IMR-90 (cell line): ENCODE data around the gene MROH2A. TPM values are rescaled to one million over a fixed set of nuclear protein-coding genes. Genes with fewer than 3 reads are reported as not detected.

Source experiments
- ATAC-seq: fragments of 200-7000 bp; cut with Tn5 transposase; 2 replicates; pipeline ENCODE4 v1.9.1; 2020; ENCODE audit warnings: low read depth, mild to moderate bottlenecking, moderate library complexity
- BruUV-seq: library from RNA; stranded (reverse); fragments of 400-500 nt; replicated peaks from 2 replicates; lab custom pipeline; 2021; lab: Mats Ljungman, UMichigan
- CTCF ChIA-PET: fragments of 300-600 bp; formaldehyde crosslinking; extraction: SDS; loops from one replicate; lab custom pipeline; 2021; ENCODE audit warnings: antibody characterized with exemption; lab: Yijun Ruan, JAX
- POLR2A ChIA-PET: fragments of 300-600 bp; sonication (Branson Sonifier 250); formaldehyde crosslinking; loops from one replicate; lab custom pipeline; 2022; ENCODE audit warnings: antibody characterized with exemption; ENCODE audit not compliant: unreplicated experiment; lab: Charles Lee
- DNase-seq: peaks from one replicate; pipeline ENCODE4 v3.0.0; 2013
- H2AFZ ChIP-seq: replicated peaks from 2 replicates; pipeline ENCODE3; 2013; ENCODE audit warnings: low read length, mild to moderate bottlenecking; ENCODE audit not compliant: poor library complexity
- H2AK5ac ChIP-seq: 2 replicates; pipeline ENCODE4 v1.6.1; 2013; ENCODE audit warnings: low read depth, low read length, inconsistent platforms
- H2AK9ac ChIP-seq: replicated peaks from 2 replicates; pipeline ENCODE3; 2013; ENCODE audit warnings: mild to moderate bottlenecking, low read depth, low read length, moderate library complexity; ENCODE audit not compliant: poor library complexity
- H2BK120ac ChIP-seq: 2 replicates; pipeline ENCODE4 v1.6.1; 2013; ENCODE audit warnings: low read depth, low read length, inconsistent platforms
- H2BK15ac ChIP-seq: 3 replicates; pipeline ENCODE4 v1.6.1; 2013; ENCODE audit warnings: low read depth, low read length, inconsistent platforms
- H2BK20ac ChIP-seq: 2 replicates; pipeline ENCODE4 v1.6.1; 2013; ENCODE audit warnings: low read depth, mild to moderate bottlenecking, inconsistent platforms, low read length, moderate library complexity
- H2BK5ac ChIP-seq: 2 replicates; pipeline ENCODE4 v1.6.1; 2013; ENCODE audit warnings: mild to moderate bottlenecking, low read depth, low read length, inconsistent platforms; ENCODE audit not compliant: poor library complexity, severe bottlenecking
- H3K14ac ChIP-seq: replicated peaks from 2 replicates; pipeline ENCODE4 v1.6.1; 2013; ENCODE audit warnings: low read depth, low read length, inconsistent platforms
- H3K18ac ChIP-seq: 2 replicates; pipeline ENCODE4 v1.6.1; 2013; ENCODE audit warnings: low read depth, low read length, control low read depth
- H3K23ac ChIP-seq: 2 replicates; pipeline ENCODE4 v1.6.1; 2013; ENCODE audit warnings: low read depth, low read length, inconsistent platforms
- H3K27ac ChIP-seq: 2 replicates; pipeline ENCODE4 v1.5.1; 2013; ENCODE audit warnings: mild to moderate bottlenecking, control low read depth, low read length; ENCODE audit not compliant: insufficient read depth
- H3K27me3 ChIP-seq: 2 replicates; pipeline ENCODE4 v1.6.1; 2013; ENCODE audit warnings: low read length; ENCODE audit not compliant: control insufficient read depth, insufficient read depth
- H3K36me3 ChIP-seq: 2 replicates; pipeline ENCODE4 v1.6.1; 2013; ENCODE audit warnings: low read length, mixed read lengths; ENCODE audit not compliant: control insufficient read depth, insufficient read depth
- H3K4ac ChIP-seq: 2 replicates; pipeline ENCODE4 v1.6.1; 2013; ENCODE audit warnings: low read depth, low read length, inconsistent platforms
- H3K4me1 ChIP-seq: 2 replicates; pipeline ENCODE4 v1.6.1; 2013; ENCODE audit warnings: low read length, mixed read lengths; ENCODE audit not compliant: control insufficient read depth, insufficient read depth
- H3K4me2 ChIP-seq: 2 replicates; pipeline ENCODE4 v1.6.1; 2013; ENCODE audit warnings: low read depth, mild to moderate bottlenecking, control low read depth, low read length, moderate library complexity
- H3K4me3 ChIP-seq: 2 replicates; pipeline ENCODE4 v1.5.1; 2013; ENCODE audit warnings: low read depth, mild to moderate bottlenecking, control low read depth, low read length, moderate library complexity; ENCODE audit not compliant: insufficient read depth
- H3K56ac ChIP-seq: 2 replicates; pipeline ENCODE4 v1.6.1; 2013; ENCODE audit warnings: low read length, inconsistent platforms; ENCODE audit not compliant: insufficient read depth; ENCODE audit errors: extremely low read depth
- H3K79me1 ChIP-seq, 2 experiments: 2 replicates each; pipeline ENCODE4 v1.6.1; 2013; ENCODE audit warnings: low read length in 2 of 2, inconsistent platforms in 1 of 2, low read depth in 1 of 2
- H3K9ac ChIP-seq: 2 replicates; pipeline ENCODE4 v1.6.1; 2013; ENCODE audit warnings: low read depth, low read length, control low read depth
- H3K9me1 ChIP-seq: 2 replicates; pipeline ENCODE4 v1.6.1; 2013; ENCODE audit warnings: low read length, inconsistent platforms; ENCODE audit not compliant: insufficient read depth
- H3K9me3 ChIP-seq: 2 replicates; pipeline ENCODE4 v1.6.1; 2013; ENCODE audit warnings: low read length; ENCODE audit not compliant: control insufficient read depth, insufficient read depth
- H4K20me1 ChIP-seq: 2 replicates; pipeline ENCODE4 v1.6.1; 2013; ENCODE audit warnings: low read length, inconsistent platforms; ENCODE audit not compliant: insufficient read depth
- H4K5ac ChIP-seq: 2 replicates; pipeline ENCODE4 v1.6.1; 2013; ENCODE audit warnings: mild to moderate bottlenecking, low read depth, low read length, control low read depth
- H4K8ac ChIP-seq, 2 experiments: 2 replicates each; pipeline ENCODE4 v1.6.1; 2013; ENCODE audit warnings: low read depth in 2 of 2, low read length in 2 of 2, control low read depth in 1 of 2, inconsistent platforms in 1 of 2
- H4K91ac ChIP-seq: 2 replicates; pipeline ENCODE4 v1.6.1; 2013; ENCODE audit warnings: low read depth, low read length, inconsistent platforms; ENCODE audit not compliant: insufficient read depth
- CHD1 ChIP-seq: IDR thresholded peaks from 2 replicates; pipeline ENCODE4 v1.6.1; 2012; ENCODE audit warnings: low read depth, low read length, improper control_type of control experiment
- CTCF ChIP-seq: conservative IDR thresholded peaks from 2 replicates; pipeline ENCODE4 v1.5.1; 2012; ENCODE audit warnings: mild to moderate bottlenecking, low read depth, low read length, improper control_type of control experiment
- MAFK ChIP-seq: IDR thresholded peaks from 2 replicates; pipeline ENCODE4 v1.6.1; 2012; ENCODE audit warnings: low read depth, low read length, improper control_type of control experiment
- RAD21 ChIP-seq: IDR thresholded peaks from 2 replicates; pipeline ENCODE4 v1.6.1; 2012; ENCODE audit warnings: low read length, improper control_type of control experiment
- RFX5 ChIP-seq: IDR thresholded peaks from 2 replicates; pipeline ENCODE4 v1.8.0; 2012; ENCODE audit warnings: low read depth, mild to moderate bottlenecking, low read length, moderate library complexity
- SMC3 ChIP-seq: fragments of 150-350 bp; IDR thresholded peaks from 2 replicates; pipeline ENCODE4 v1.6.1; 2016; ENCODE audit warnings: low read depth, mild to moderate bottlenecking, antibody characterized with exemption, low read length, moderate library complexity
- WGBS, 2 experiments: methylation state at CpG; one replicate each; pipeline versions ENCODE4 v1.1.5 to v1.1.7; 2013; ENCODE audit warnings: missing lambda C conversion rate in 2 of 2; ENCODE audit not compliant: insufficient read length in 1 of 2; ENCODE audit errors: extremely low coverage in 2 of 2; 5-methylcytosine and 5-hydroxymethylcytosine counted together
- dilution Hi-C: fragments of 300-500 bp; cut with HindIII; formaldehyde crosslinking; loops from one replicate; pipeline ENCODE4 v1.14.3; 2018; ENCODE audit warnings: low sequenced_read_pairs; ENCODE audit not compliant: unreplicated experiment
- in situ Hi-C: fragments of 300-500 bp; cut with MboI; formaldehyde crosslinking; loops from 3 replicates; pipeline ENCODE4 v1.14.3; 2019; ENCODE audit warnings: low sequenced_read_pairs, inconsistent platforms, mixed read lengths
- intact Hi-C: fragments of 100-400 bp; cut with micrococcal nuclease; formaldehyde crosslinking; loops from 2 replicates; pipeline ENCODE4 v1.10.0; 2022
- polyA plus RNA-seq, 3 experiments: library from polyadenylated mRNA; depleted of rRNA; stranded (reverse); fragments of >200 nt; gene quantifications; 2 replicates each; pipeline ENCODE4 v1.2.3, GENCODE V29; 2012; ENCODE audit warnings: low replicate concordance in 1 of 3
- total RNA-seq: library from RNA; depleted of rRNA; stranded (reverse); fragments of >200 nt; gene quantifications from 2 replicates; pipeline ENCODE4 v1.2.3, GENCODE V29; 2012

Gene MROH2A
- total and polyA plus RNA-seq, 2 of the 4 experiments (the other 2 are of a cell fraction) = not detected

- H3K9me3 ChIP-seq = no peaks in the 10 kb centered on the region
- peak; percentile 70 for ATAC-seq
- peak within 1 kb of the TSS; percentile 94 for H3K9ac ChIP-seq
- DNase-seq = peak; percentile 42
- no peaks in the 10 kb centered on the region for H3K4me1 ChIP-seq
- peak within 1 kb of the TSS; percentile 71 for H3K4me3 ChIP-seq
- H2AFZ ChIP-seq = peak within 1 kb of the TSS; percentile 98
- dilution Hi-C loops (no loop called here), in situ Hi-C loops (no loop called here), intact Hi-C loops (no loop called here)
- no peak within 1 kb of the TSS for H2BK20ac ChIP-seq
- BruUV-seq = no TSS peak
- CTCF ChIA-PET = interaction anchor here (1.0 kb wide), 1 partner anchor 10 kb away, joined by 3 read pairs; no protein-coding TSS in a partner anchor
- peak within 1 kb of the TSS; percentile 99 to 100 for H4K8ac ChIP-seq
- H4K5ac ChIP-seq = peak within 1 kb of the TSS; percentile 92
- POLR2A ChIA-PET = no interaction called here
- H3K36me3 ChIP-seq = peaks cover 4% of the 10 kb centered on the region; the same call in 1 of the 2 replicates
- H3K27ac ChIP-seq = peak within 1 kb of the TSS; percentile 81
- H3K4ac ChIP-seq = peak within 1 kb of the TSS; percentile 97
- H3K56ac ChIP-seq = peak within 1 kb of the TSS; percentile 74; the same call in 1 of the 2 replicates
- H4K91ac ChIP-seq = peak within 1 kb of the TSS; percentile 78
- peak within 1 kb of the TSS; percentile 79 for H2BK120ac ChIP-seq
- peaks cover 0 to 7% of the 10 kb centered on the region in 2 experiments; a peak in 1 of 4 replicates for H3K79me1 ChIP-seq
- H3K9me1 ChIP-seq = no peaks in the 10 kb centered on the region
- peak within 1 kb of the TSS; percentile 91 for H3K4me2 ChIP-seq
- peak within 1 kb of the TSS; percentile 53 for H2BK5ac ChIP-seq
- H2AK5ac ChIP-seq = 0 out of 2 replicates have a peak within 1 kb of the TSS, but pooled peaks have one; percentile 8
- peak within 1 kb of the TSS; percentile 50; the same call in 1 of the 3 replicates for H2BK15ac ChIP-seq
- H3K18ac ChIP-seq = peak within 1 kb of the TSS; percentile 78
- H3K27me3 ChIP-seq = no peaks in the 10 kb centered on the region
- peak within 1 kb of the TSS; percentile 67 for H2AK9ac ChIP-seq
- peak within 1 kb of the TSS; percentile 97 for H3K14ac ChIP-seq
- TF ChIP-seq CTCF = no peak
- TF ChIP-seq MAFK = no peak
- no peak for TF ChIP-seq RFX5
- no peak for TF ChIP-seq RAD21
- TF ChIP-seq CHD1 = no peak
- TF ChIP-seq SMC3 = no peak
- H3K23ac ChIP-seq = peak within 1 kb of the TSS; percentile 98
- 29% methylated on average over 19 of the region's 50 CpGs; no CpG with 5 or more reads in 1 of the 2 experiments for WGBS, 2 experiments
- no peaks in the 10 kb centered on the region for H4K20me1 ChIP-seq
Measured at GRCh38 chr2:233867993-233868532, 89.9 kb downstream of the MROH2A start, which contains the start of gene MSL3B. Gene MSL3B, minus strand, starts transcription at chr2:233868386.
